LNCAP (cell line): ENCODE data around the gene RANBP17.

Experiments
- TF ChIP-seq, protein P1 (sequence below): fragments of 450-650 bp; IDR thresholded peaks from 2 replicates; pipeline ENCODE4 v1.5.1; 2017; ENCODE audit warnings: mild to moderate bottlenecking

Gene RANBP17

DNA sequence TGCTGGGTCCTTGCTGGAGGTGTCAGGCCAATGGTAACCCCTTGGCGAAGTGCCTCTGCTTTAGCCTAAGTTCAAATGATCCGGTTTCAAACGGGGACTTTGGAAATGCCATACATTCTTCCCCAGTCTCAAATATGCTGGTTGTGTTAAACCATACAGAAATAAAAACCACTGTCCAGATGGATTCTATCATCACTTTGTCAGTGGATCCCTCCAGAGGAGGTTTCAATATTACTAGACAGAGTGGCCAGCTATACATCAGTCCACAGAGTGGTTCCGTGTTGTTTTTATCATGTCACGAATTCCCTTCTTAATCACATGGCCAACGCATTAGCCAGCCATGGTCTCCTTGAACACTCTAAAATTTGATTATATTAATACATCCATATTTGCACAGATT is 7.3 kb upstream of the RANBP17 start:
- TF ChIP-seq, protein P1, sequence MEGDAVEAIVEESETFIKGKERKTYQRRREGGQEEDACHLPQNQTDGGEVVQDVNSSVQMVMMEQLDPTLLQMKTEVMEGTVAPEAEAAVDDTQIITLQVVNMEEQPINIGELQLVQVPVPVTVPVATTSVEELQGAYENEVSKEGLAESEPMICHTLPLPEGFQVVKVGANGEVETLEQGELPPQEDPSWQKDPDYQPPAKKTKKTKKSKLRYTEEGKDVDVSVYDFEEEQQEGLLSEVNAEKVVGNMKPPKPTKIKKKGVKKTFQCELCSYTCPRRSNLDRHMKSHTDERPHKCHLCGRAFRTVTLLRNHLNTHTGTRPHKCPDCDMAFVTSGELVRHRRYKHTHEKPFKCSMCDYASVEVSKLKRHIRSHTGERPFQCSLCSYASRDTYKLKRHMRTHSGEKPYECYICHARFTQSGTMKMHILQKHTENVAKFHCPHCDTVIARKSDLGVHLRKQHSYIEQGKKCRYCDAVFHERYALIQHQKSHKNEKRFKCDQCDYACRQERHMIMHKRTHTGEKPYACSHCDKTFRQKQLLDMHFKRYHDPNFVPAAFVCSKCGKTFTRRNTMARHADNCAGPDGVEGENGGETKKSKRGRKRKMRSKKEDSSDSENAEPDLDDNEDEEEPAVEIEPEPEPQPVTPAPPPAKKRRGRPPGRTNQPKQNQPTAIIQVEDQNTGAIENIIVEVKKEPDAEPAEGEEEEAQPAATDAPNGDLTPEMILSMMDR: no peak

DNA sequence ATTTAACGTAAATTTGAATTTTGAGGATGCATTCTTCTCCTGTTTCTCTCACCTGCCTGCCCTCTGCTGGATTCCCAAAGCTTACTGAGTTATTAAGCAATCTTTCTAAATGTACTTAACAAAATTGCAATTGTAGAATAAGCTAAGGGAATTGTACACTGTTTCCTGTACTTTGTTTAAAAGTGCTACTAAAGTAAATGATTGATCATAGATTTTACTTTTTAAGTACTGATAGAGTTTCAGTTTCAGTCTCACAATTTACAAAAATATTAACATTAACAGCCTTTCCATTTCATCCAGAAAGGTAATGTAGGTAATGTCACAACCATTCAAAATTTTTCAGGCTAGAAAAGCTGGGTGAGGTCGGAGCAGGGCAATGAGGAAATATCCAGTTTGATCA is 4.8 kb upstream of the RANBP17 start:
- TF ChIP-seq, protein P1: no peak

DNA sequence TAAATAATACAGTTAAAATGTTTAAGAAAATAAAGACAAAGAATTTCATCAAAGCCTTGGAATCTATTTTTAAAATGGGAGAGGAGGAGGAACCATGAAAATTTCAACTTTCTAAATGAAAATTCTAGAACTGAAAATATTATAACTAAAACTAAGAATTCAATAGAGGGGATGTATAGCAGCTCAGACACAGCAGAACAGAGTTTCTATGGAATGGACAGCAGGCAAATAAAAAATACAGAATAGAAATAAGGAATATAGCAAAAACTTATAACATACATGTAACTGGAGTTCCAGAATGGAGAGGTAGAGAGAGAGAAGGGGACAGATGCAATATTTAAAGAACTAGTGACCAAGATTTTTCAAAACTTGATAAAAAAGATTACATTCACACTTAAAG is 1.4 kb upstream of the RANBP17 start:
- TF ChIP-seq, protein P1: no peak

DNA sequence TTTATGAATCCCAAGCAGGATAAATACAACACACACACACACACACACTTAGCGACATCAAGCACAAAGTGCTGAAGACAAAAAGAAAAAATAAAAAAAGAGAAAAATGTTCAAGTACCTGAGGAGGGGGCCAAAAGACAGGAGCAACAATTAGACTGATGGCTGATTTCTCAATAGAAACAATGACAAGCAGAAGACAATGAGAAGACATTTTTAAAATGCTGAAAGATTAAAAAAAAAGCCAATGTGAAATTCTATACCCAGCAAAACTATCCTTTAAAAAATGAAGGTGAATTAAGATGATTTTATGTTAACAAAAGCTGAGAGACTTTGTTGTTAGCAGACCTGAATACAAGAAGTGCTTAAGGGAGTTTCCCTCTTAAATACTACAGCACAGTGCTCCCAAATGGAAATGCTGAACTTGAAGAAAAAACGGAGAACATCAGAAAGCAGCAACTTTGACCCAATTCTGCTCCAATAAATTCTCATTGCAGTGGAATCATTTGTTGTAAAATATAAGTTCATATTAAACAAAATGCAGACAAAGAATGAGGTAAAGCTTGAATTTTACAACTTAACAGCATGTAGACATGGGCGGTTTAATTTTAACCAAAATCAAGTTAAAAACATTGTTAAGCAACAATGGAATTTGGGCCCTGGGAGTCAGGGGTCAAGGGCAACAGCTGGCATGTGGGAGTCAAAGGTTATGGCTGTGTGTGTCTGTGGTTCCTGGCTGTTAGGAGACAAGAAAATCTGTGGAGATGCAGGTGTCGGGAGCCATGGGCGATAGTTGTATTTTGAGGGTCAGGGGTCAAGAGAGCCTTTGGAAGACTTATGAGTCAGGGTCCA is 776 bp upstream of the RANBP17 start:
- TF ChIP-seq, protein P1: no peak

DNA sequence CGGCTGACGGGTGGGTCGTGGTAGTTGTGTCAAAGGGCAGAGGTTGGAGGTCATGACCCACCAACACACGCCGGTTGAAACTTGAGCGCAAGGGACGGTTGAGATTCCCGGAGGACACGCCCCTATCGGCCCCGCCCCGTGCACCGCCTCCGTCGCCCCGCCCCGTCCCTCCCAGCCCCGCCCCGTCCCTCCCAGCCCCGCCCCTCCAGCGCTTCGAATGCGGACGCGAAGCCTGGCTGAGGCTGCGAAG is 226 bp upstream of the RANBP17 start:
- TF ChIP-seq, protein P1: no peak

DNA sequence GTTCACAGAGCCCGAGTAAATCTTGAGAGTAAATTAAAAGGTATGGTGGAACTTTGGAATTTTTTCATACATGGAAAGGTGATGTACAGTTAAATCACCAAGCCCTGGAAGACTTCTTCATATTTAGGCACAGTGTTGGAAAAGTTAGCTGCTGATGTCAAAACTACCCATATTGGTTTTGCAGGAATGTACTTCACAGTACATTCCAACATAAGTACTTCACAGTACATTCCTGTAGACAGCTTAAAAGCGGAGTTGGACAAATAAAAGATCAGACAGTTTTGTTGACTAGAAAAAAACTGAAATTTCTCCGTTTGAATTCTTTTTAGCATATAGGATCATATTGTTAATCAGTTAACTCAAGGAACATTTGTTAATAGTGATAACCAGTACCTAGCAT is 1.8 kb downstream of the RANBP17 start:
- TF ChIP-seq, protein P1: no peak

DNA sequence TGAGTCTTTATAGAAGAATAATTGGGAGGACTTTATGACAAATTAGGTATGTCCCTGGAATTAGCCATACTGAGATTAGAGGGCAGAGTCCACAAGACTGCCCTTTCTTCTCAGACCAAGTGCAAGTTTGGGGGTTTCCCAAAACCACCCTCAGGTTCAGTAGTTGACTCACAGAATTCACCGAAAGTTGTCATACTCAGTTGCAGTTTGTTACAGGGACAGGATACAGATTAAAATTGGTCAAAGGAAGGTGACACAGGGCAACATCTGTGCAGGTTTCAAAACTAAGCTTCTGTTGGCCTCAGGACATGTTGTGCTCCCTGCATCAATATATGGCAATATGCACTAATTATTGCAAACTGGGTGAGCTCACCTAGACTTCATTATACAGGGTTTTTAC is 3.8 kb downstream of the RANBP17 start:
- TF ChIP-seq, protein P1: no peak

DNA sequence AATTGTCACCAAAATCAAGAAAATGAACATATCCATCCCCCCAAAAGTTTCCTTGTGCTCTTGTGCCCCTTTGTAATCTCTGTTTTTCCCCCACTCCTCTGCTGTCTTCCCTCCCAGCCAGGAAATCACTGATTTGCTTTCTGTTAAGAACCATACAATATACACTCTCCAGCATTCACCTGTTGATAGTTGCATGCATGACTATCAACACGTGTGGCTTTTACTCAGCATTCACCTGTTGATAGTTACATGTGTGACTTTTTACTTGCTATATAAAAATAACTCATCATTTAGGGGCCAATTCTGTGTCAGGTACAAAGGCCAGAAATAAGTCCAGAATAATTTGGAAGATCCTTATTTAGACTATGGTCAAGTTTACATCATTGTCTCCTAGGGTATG is 6.0 kb downstream of the RANBP17 start:
- TF ChIP-seq, protein P1: no peak
